HepG2 (cell line): ENCODE results near the gene SH2D6. TPM values are rescaled to one million over a fixed set of nuclear protein-coding genes. Genes with fewer than 3 reads are reported as not detected.

Source experiments
- GATAD2A ChIP-seq: IDR thresholded peaks from 2 replicates; pipeline ENCODE4 v1.6.1; 2016
- HDAC2 ChIP-seq: sonication (generic); formaldehyde crosslinking; IDR thresholded peaks from 2 replicates; pipeline ENCODE4 v1.4.0; 2020; ENCODE audit warnings: missing genetic modification reagents
- HMGA1 ChIP-seq: sonication (generic); formaldehyde crosslinking; conservative IDR thresholded peaks from 2 replicates; pipeline ENCODE4 v1.4.0; 2020; ENCODE audit warnings: missing genetic modification reagents
- IRF2 ChIP-seq: IDR thresholded peaks from 2 replicates; pipeline ENCODE4 v1.6.1; 2018; ENCODE audit warnings: missing genetic modification reagents, missing compliant biosample characterization
- ISL2 ChIP-seq: sonication (generic); formaldehyde crosslinking; IDR thresholded peaks from 2 replicates; pipeline ENCODE4 v1.5.0; 2020; ENCODE audit warnings: missing genetic modification reagents
- KLF12 ChIP-seq: sonication (generic); formaldehyde crosslinking; IDR thresholded peaks from 2 replicates; pipeline ENCODE4 v1.4.0; 2020; ENCODE audit warnings: missing genetic modification reagents, borderline replicate concordance
- MIXL1 ChIP-seq: IDR thresholded peaks from 2 replicates; pipeline ENCODE4 v1.6.1; 2016
- MTF1 ChIP-seq: sonication (generic); formaldehyde crosslinking; IDR thresholded peaks from 2 replicates; pipeline ENCODE4 v1.5.0; 2020; ENCODE audit warnings: missing genetic modification reagents
- NCOA2 ChIP-seq: sonication (generic); formaldehyde crosslinking; IDR thresholded peaks from 2 replicates; pipeline ENCODE4 v1.8.0; 2022; ENCODE audit warnings: inconsistent platforms
- RAD21 ChIP-seq: fragments of 450-650 bp; formaldehyde crosslinking; IDR thresholded peaks from 2 replicates; pipeline ENCODE4 v1.5.0; 2020; ENCODE audit warnings: mild to moderate bottlenecking
- TCF7 ChIP-seq: sonication (generic); IDR thresholded peaks from 2 replicates; pipeline ENCODE4 v1.6.1; 2016; ENCODE audit warnings: antibody characterized with exemption, low read depth
- ZBTB37 ChIP-seq: sonication (generic); formaldehyde crosslinking; IDR thresholded peaks from 2 replicates; pipeline ENCODE4 v1.4.0; 2020; ENCODE audit warnings: mild to moderate bottlenecking, missing genetic modification reagents
- ZBTB43 ChIP-seq: sonication (generic); formaldehyde crosslinking; conservative IDR thresholded peaks from 2 replicates; pipeline ENCODE4 v1.4.0; 2020; ENCODE audit warnings: missing genetic modification reagents
- ZBTB44 ChIP-seq: sonication (generic); formaldehyde crosslinking; IDR thresholded peaks from 2 replicates; pipeline ENCODE4 v1.4.0; 2020; ENCODE audit warnings: missing genetic modification reagents
- ZIK1 ChIP-seq: sonication (generic); formaldehyde crosslinking; IDR thresholded peaks from 2 replicates; pipeline ENCODE4 v1.5.0; 2020; ENCODE audit warnings: mild to moderate bottlenecking, low read depth, missing genetic modification reagents, borderline replicate concordance
- ZNF205 ChIP-seq: IDR thresholded peaks from 2 replicates; pipeline ENCODE4 v1.6.1; 2018; ENCODE audit warnings: missing biosample characterization, missing genetic modification reagents
- ZNF333 ChIP-seq: sonication (generic); formaldehyde crosslinking; IDR thresholded peaks from 2 replicates; pipeline ENCODE4 v1.4.0; 2020; ENCODE audit warnings: mild to moderate bottlenecking, missing genetic modification reagents, borderline replicate concordance
- ZNF468 ChIP-seq: sonication (generic); formaldehyde crosslinking; IDR thresholded peaks from 2 replicates; pipeline ENCODE4 v1.8.0; 2022; ENCODE audit warnings: mild to moderate bottlenecking, moderate library complexity, missing genetic modification reagents
- ZNF616 ChIP-seq: sonication (generic); formaldehyde crosslinking; IDR thresholded peaks from 2 replicates; pipeline ENCODE4 v1.5.0; 2020; ENCODE audit warnings: low read depth, mild to moderate bottlenecking, missing genetic modification reagents
- polyA plus RNA-seq, 8 experiments: library from polyadenylated mRNA; depleted of rRNA in 3 of 8; stranded (reverse) in 7 of 8; unstranded in 1 of 8; fragments of >200 nt; fragmentation: Illumina TruSeq in 4 of 8; extraction: Trizol in 4 of 8; gene quantifications; 2 replicates each; pipeline versions ENCODE4 v1.2.1 to v1.2.3, GENCODE V29; 2011 to 2016; ENCODE audit warnings: low read depth in 4 of 8, missing spikeins in 1 of 8, mixed read lengths in 1 of 8; ENCODE audit not compliant: insufficient read depth in 1 of 8
- total RNA-seq, 5 experiments: library from RNA; depleted of rRNA; stranded (reverse); fragments of >200 nt; fragmentation: Illumina TruSeq; extraction: Trizol; gene quantifications; 2 replicates each; pipeline ENCODE4 v1.2.3, GENCODE V29; 2016; ENCODE audit warnings: low read depth in 1 of 5
- TF ChIP-seq, protein P1 (sequence below): IDR thresholded peaks from 2 replicates; pipeline ENCODE4 v1.4.0; 2020; ENCODE audit warnings: mild to moderate bottlenecking, missing genetic modification reagents
- TF ChIP-seq, protein P2 (sequence below): sonication (generic); formaldehyde crosslinking; IDR thresholded peaks from 2 replicates; pipeline ENCODE4 v1.4.0; 2020; ENCODE audit warnings: missing genetic modification reagents
- TF ChIP-seq, protein P3 (sequence below): sonication (generic); formaldehyde crosslinking; IDR thresholded peaks from 2 replicates; pipeline ENCODE4 v1.8.0; 2022; ENCODE audit warnings: mild to moderate bottlenecking, missing genetic modification reagents; ENCODE audit not compliant: insufficient replicate concordance

Gene SH2D6
- total and polyA plus RNA-seq, 2 of the 13 experiments (the other 11 are each of a cell fraction or from before 2014, with no cell fraction given) = 0.11 to 0.26 TPM

DNA sequence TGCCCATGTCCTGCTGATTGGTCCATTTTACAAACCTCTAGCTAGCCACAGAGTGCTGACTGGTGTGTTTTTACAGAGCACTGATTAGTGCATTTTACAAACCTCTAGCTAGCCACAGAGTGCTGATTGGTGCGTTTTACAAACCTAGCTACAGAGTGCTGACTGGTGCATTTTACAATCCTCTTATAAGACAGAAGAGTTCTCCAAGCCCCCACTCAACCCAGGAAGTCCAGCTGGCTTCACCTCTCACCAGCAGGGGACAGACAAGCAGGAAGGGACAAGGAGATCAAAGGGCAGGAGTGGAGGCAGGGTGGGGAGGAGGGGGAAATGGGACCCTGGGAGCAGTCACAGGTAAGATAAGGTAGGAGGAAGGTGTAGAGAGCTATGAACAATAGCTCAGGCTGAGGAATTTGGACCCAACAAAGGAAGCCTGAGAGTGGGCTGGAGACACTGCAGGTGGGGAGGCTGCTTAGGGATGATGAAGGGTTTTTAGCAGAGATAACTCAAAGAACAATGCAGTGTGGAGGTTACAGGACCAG, 37.1 kb downstream of the SH2D6 start (continued):
- TF ChIP-seq, protein P1, sequence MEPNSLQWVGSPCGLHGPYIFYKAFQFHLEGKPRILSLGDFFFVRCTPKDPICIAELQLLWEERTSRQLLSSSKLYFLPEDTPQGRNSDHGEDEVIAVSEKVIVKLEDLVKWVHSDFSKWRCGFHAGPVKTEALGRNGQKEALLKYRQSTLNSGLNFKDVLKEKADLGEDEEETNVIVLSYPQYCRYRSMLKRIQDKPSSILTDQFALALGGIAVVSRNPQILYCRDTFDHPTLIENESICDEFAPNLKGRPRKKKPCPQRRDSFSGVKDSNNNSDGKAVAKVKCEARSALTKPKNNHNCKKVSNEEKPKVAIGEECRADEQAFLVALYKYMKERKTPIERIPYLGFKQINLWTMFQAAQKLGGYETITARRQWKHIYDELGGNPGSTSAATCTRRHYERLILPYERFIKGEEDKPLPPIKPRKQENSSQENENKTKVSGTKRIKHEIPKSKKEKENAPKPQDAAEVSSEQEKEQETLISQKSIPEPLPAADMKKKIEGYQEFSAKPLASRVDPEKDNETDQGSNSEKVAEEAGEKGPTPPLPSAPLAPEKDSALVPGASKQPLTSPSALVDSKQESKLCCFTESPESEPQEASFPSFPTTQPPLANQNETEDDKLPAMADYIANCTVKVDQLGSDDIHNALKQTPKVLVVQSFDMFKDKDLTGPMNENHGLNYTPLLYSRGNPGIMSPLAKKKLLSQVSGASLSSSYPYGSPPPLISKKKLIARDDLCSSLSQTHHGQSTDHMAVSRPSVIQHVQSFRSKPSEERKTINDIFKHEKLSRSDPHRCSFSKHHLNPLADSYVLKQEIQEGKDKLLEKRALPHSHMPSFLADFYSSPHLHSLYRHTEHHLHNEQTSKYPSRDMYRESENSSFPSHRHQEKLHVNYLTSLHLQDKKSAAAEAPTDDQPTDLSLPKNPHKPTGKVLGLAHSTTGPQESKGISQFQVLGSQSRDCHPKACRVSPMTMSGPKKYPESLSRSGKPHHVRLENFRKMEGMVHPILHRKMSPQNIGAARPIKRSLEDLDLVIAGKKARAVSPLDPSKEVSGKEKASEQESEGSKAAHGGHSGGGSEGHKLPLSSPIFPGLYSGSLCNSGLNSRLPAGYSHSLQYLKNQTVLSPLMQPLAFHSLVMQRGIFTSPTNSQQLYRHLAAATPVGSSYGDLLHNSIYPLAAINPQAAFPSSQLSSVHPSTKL = 0 out of 2 replicates have a peak, but pooled peaks have one; percentile 14
- TF ChIP-seq ZNF333 (CRISPR knock-in tag) (no peak), KLF12 (no peak), TCF7 (0 out of 2 replicates have a peak, but pooled peaks have one; percentile 27), RAD21 (CRISPR knock-in tag) (no peak), ZNF616 (CRISPR knock-in tag) (no peak), ZNF468 (CRISPR knock-in tag) (no peak), ISL2 (CRISPR knock-in tag) (no peak), HDAC2 (CRISPR knock-in tag) (peak; percentile 31; the same call in 1 of the 2 replicates), NCOA2 (0 out of 2 replicates have a peak, but pooled peaks have one; percentile 14), MTF1 (no peak), GATAD2A (CRISPR knock-in tag) (peak; percentile 66), ZIK1 (CRISPR knock-in tag) (no peak), ZNF205 (CRISPR knock-in tag) (no peak), IRF2 (CRISPR knock-in tag) (no peak), MIXL1 (CRISPR knock-in tag) (no peak), ZBTB43 (CRISPR knock-in tag) (no peak), HMGA1 (CRISPR knock-in tag) (no peak), ZBTB44 (CRISPR knock-in tag) (no peak), ZBTB37 (CRISPR knock-in tag) (no peak)
- TF ChIP-seq, protein P2, sequence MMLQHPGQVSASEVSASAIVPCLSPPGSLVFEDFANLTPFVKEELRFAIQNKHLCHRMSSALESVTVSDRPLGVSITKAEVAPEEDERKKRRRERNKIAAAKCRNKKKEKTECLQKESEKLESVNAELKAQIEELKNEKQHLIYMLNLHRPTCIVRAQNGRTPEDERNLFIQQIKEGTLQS (CRISPR knock-in tag) = no peak
- TF ChIP-seq, protein P3, sequence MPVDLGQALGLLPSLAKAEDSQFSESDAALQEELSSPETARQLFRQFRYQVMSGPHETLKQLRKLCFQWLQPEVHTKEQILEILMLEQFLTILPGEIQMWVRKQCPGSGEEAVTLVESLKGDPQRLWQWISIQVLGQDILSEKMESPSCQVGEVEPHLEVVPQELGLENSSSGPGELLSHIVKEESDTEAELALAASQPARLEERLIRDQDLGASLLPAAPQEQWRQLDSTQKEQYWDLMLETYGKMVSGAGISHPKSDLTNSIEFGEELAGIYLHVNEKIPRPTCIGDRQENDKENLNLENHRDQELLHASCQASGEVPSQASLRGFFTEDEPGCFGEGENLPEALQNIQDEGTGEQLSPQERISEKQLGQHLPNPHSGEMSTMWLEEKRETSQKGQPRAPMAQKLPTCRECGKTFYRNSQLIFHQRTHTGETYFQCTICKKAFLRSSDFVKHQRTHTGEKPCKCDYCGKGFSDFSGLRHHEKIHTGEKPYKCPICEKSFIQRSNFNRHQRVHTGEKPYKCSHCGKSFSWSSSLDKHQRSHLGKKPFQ = no peak
